22Rv1 (cell line): Measurements from ENCODE around the gene TREH.

ENCODE experiments used
- ZFX ChIP-seq: fragments of 450-650 bp; IDR thresholded peaks from 2 replicates; pipeline ENCODE4 v1.6.1; 2017; ENCODE audit warnings: antibody characterized with exemption, borderline replicate concordance
- TF ChIP-seq, protein P1 (sequence below): fragments of 450-650 bp; IDR thresholded peaks from 2 replicates; pipeline ENCODE4 v1.5.1; 2017; ENCODE audit warnings: mild to moderate bottlenecking

DNA sequence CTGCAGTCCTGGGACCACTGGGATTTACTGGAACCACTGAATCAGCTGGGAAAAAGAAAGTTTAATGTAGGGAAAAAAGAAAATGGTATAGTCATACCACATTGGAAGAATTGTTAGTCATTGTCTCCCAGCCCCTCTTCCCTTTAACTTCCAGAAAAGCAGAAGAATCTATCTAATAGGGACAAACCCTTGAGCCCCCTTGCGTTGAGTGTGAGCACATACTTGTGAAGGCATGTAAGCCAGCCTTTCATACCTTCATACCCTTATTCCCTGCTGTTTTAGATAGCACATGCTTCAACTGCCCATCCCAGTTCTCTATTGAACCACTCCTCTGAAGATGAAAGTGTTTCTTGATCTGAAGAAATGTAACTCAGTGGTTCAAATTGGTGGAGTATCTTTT lies 6.6 kb downstream of the TREH start:
- TF ChIP-seq, protein P1, sequence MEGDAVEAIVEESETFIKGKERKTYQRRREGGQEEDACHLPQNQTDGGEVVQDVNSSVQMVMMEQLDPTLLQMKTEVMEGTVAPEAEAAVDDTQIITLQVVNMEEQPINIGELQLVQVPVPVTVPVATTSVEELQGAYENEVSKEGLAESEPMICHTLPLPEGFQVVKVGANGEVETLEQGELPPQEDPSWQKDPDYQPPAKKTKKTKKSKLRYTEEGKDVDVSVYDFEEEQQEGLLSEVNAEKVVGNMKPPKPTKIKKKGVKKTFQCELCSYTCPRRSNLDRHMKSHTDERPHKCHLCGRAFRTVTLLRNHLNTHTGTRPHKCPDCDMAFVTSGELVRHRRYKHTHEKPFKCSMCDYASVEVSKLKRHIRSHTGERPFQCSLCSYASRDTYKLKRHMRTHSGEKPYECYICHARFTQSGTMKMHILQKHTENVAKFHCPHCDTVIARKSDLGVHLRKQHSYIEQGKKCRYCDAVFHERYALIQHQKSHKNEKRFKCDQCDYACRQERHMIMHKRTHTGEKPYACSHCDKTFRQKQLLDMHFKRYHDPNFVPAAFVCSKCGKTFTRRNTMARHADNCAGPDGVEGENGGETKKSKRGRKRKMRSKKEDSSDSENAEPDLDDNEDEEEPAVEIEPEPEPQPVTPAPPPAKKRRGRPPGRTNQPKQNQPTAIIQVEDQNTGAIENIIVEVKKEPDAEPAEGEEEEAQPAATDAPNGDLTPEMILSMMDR: no peak
- TF ChIP-seq ZFX: no peak
